ENCODE measurements around the gene TAF10. TPM values are rescaled to one million over a fixed set of nuclear protein-coding genes. Genes with fewer than 3 reads are reported as not detected.

Gene TAF10
- total and polyA plus RNA-seq, 2 of the 13 experiments (the other 11 are each of a cell fraction or from before 2014, with no cell fraction given), result 71.3 to 134 TPM

- TF ChIP-seq, protein P1, sequence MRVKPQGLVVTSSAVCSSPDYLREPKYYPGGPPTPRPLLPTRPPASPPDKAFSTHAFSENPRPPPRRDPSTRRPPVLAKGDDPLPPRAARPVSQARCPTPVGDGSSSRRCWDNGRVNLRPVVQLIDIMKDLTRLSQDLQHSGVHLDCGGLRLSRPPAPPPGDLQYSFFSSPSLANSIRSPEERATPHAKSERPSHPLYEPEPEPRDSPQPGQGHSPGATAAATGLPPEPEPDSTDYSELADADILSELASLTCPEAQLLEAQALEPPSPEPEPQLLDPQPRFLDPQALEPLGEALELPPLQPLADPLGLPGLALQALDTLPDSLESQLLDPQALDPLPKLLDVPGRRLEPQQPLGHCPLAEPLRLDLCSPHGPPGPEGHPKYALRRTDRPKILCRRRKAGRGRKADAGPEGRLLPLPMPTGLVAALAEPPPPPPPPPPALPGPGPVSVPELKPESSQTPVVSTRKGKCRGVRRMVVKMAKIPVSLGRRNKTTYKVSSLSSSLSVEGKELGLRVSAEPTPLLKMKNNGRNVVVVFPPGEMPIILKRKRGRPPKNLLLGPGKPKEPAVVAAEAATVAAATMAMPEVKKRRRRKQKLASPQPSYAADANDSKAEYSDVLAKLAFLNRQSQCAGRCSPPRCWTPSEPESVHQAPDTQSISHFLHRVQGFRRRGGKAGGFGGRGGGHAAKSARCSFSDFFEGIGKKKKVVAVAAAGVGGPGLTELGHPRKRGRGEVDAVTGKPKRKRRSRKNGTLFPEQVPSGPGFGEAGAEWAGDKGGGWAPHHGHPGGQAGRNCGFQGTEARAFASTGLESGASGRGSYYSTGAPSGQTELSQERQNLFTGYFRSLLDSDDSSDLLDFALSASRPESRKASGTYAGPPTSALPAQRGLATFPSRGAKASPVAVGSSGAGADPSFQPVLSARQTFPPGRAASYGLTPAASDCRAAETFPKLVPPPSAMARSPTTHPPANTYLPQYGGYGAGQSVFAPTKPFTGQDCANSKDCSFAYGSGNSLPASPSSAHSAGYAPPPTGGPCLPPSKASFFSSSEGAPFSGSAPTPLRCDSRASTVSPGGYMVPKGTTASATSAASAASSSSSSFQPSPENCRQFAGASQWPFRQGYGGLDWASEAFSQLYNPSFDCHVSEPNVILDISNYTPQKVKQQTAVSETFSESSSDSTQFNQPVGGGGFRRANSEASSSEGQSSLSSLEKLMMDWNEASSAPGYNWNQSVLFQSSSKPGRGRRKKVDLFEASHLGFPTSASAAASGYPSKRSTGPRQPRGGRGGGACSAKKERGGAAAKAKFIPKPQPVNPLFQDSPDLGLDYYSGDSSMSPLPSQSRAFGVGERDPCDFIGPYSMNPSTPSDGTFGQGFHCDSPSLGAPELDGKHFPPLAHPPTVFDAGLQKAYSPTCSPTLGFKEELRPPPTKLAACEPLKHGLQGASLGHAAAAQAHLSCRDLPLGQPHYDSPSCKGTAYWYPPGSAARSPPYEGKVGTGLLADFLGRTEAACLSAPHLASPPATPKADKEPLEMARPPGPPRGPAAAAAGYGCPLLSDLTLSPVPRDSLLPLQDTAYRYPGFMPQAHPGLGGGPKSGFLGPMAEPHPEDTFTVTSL (CRISPR knock-in tag; IDR thresholded peaks at IDR 0.05; ENCODE audit: borderline replicate concordance), result no peak
- TF ChIP-seq ZNF878 (CRISPR knock-in tag; IDR thresholded peaks at IDR 0.05) (no peak), PAWR (CRISPR knock-in tag; IDR thresholded peaks at IDR 0.05; ENCODE audit: borderline replicate concordance) (no peak), SNRNP70 (IDR thresholded peaks at IDR 0.05; ENCODE audit: low read depth, low read length) (no peak), ZNF629 (CRISPR knock-in tag; conservative IDR thresholded peaks at IDR 0.05) (no peak), KLF12 (CRISPR knock-in tag; IDR thresholded peaks at IDR 0.05; ENCODE audit: borderline replicate concordance) (no peak), POLR2AphosphoS2 (IDR thresholded peaks at IDR 0.05; ENCODE audit: low read depth, low read length) (no peak), ZNF660 (CRISPR knock-in tag; IDR thresholded peaks at IDR 0.05; ENCODE audit: borderline replicate concordance, low read depth) (no peak), ZNF10 (CRISPR knock-in tag; IDR thresholded peaks at IDR 0.05; ENCODE audit: borderline replicate concordance, low read depth) (no peak), CREM (IDR thresholded peaks at IDR 0.05) (peak; percentile 47; the same call in 1 of the 2 replicates), CREM (CRISPR knock-in tag; IDR thresholded peaks at IDR 0.05) (no peak), PHF8 (CRISPR knock-in tag; IDR thresholded peaks at IDR 0.05) (no peak; the same call in 1 of the 2 replicates), ZNF550 (CRISPR knock-in tag; IDR thresholded peaks at IDR 0.05; ENCODE audit: borderline replicate concordance) (no peak), ZSCAN29 (CRISPR knock-in tag; conservative IDR thresholded peaks at IDR 0.05) (no peak), HMG20A (CRISPR knock-in tag; IDR thresholded peaks at IDR 0.05; ENCODE audit: borderline replicate concordance) (peak; percentile 31; the same call in 1 of the 2 replicates), ZNF605 (CRISPR knock-in tag; IDR thresholded peaks at IDR 0.05) (peak; percentile 48; the same call in 1 of the 2 replicates), MAF1 (CRISPR knock-in tag; IDR thresholded peaks at IDR 0.05; ENCODE audit: borderline replicate concordance) (no peak), POLR2G (IDR thresholded peaks at IDR 0.05; ENCODE audit: low read depth, low read length) (peak; percentile 39; the same call in 1 of the 2 replicates), AKAP8 (CRISPR knock-in tag; IDR thresholded peaks at IDR 0.05) (0 out of 2 replicates have a peak, but pooled peaks have one; percentile 46), NFYB (CRISPR knock-in tag; IDR thresholded peaks at IDR 0.05) (peak; percentile 8; the same call in 1 of the 2 replicates), ZNF816 (CRISPR knock-in tag; IDR thresholded peaks at IDR 0.05; ENCODE audit: borderline replicate concordance) (no peak), MAFF (IDR thresholded peaks at IDR 0.05; ENCODE audit: low read depth, low read length) (no peak), EED (CRISPR knock-in tag; IDR thresholded peaks at IDR 0.05) (no peak)
- TF ChIP-seq, protein P2, sequence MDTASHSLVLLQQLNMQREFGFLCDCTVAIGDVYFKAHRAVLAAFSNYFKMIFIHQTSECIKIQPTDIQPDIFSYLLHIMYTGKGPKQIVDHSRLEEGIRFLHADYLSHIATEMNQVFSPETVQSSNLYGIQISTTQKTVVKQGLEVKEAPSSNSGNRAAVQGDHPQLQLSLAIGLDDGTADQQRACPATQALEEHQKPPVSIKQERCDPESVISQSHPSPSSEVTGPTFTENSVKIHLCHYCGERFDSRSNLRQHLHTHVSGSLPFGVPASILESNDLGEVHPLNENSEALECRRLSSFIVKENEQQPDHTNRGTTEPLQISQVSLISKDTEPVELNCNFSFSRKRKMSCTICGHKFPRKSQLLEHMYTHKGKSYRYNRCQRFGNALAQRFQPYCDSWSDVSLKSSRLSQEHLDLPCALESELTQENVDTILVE (CRISPR knock-in tag; IDR thresholded peaks at IDR 0.05), result peak; percentile 56; the same call in 1 of the 2 replicates
Measured at GRCh38 chr11:6606471-6607189, 5.4 kb downstream of the TAF10 start (continued).

All from HepG2 (cell line).